Vagina (tissue), 2 donors: ENCODE results near the gene CACNG5. TPM values are rescaled to one million over a fixed set of nuclear protein-coding genes. Genes with fewer than 3 reads are reported as not detected.

ENCODE experiments used
- DNase-seq, 2 donors: peaks; one replicate each; pipeline ENCODE4 v3.0.0-alpha.2; 2017; ENCODE audit errors: extremely low spot score in 2 of 2
- H3K27ac ChIP-seq: fragments of 200-600 bp; sonication (generic); one replicate; pipeline ENCODE4 v1.5.1; 2019
- H3K27me3 ChIP-seq: fragments of 200-600 bp; sonication (generic); one replicate; pipeline ENCODE4 v1.5.1; 2019
- H3K36me3 ChIP-seq, 2 donors: fragments of 200-600 bp; sonication (generic); one replicate each; pipeline ENCODE4 v1.5.1; 2017 to 2019
- H3K4me1 ChIP-seq: fragments of 200-600 bp; sonication (generic); one replicate; pipeline ENCODE4 v1.5.1; 2019
- H3K4me3 ChIP-seq, 2 donors: fragments of 200-600 bp; sonication (generic); 1 replicate in 1 of 2; 2 replicates in 1 of 2; pipeline ENCODE4 v1.5.1; 2016 to 2019
- H3K9me3 ChIP-seq: fragments of 200-600 bp; sonication (generic); one replicate; pipeline ENCODE4 v1.5.1; 2019
- POLR2A ChIP-seq, 2 donors: fragments of 450-650 bp; IDR thresholded peaks; one replicate each; pipeline ENCODE4 v1.6.1; 2017; ENCODE audit warnings: antibody characterized with exemption in 2 of 2, mild to moderate bottlenecking in 2 of 2, moderate library complexity in 2 of 2
- POLR2AphosphoS5 ChIP-seq, 2 donors: sonication (generic); formaldehyde crosslinking; IDR thresholded peaks; one replicate each; pipeline ENCODE4 v1.9.0; 2017; ENCODE audit warnings: antibody characterized with exemption in 2 of 2, mild to moderate bottlenecking in 2 of 2, low read depth in 1 of 2; ENCODE audit not compliant: insufficient read depth in 1 of 2
- intact Hi-C: fragments of 100-400 bp; cut with DNase I; formaldehyde crosslinking; loops from one replicate; pipeline ENCODE4 v1.15.1; 2023
- total RNA-seq: library from RNA; depleted of rRNA; stranded (reverse); fragments of >200 nt; gene quantifications from one replicate; pipeline ENCODE4 v1.2.3, GENCODE V29; 2016
- TF ChIP-seq, protein P1 (sequence below), 3 experiments: fragments of 450-650 bp in 2 of 3; fragments of 200-600 bp in 1 of 3; sonication (generic) in 1 of 3; IDR thresholded peaks; one replicate each; pipeline ENCODE4 v1.5.1; 2017 to 2019; ENCODE audit warnings: antibody characterized with exemption in 3 of 3, mild to moderate bottlenecking in 2 of 3, moderate library complexity in 2 of 3

The CACNG5 gene
- total RNA-seq, 1 donor from 2014 or later: not detected

DNA sequence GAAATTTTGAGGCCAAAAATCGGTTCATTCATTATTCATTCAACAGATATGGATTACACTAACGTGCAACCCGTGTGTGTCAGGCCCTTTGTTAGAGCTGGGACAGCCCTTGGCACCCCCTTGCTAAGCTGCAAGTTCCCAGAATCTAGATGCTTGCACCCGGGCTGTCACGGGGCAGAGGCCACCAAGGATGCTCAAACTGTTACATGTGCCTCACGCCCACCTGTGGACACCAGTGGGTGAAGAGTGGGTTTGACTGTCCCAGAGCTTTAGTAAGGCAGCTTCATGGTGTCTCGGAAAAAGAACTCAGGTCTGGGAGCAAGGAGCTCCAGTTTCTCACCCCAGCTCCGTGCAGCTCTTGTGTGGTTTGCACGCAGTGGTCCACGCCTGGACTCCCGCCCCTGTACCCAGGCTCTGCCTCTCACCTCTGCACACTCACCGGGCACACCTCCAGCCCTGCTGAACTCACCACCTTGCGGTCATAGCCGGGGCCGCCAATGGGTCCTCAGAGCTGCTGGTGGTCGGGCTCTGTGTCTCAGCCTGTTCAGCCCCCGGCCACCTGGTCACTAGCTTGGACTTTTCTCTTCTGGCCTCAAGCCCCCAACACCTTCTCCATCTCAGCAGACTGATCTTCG lies 75.9 kb downstream of the CACNG5 start:
- TF ChIP-seq POLR2A (IDR thresholded peaks at IDR 0.05): no peak
- TF ChIP-seq, protein P1, sequence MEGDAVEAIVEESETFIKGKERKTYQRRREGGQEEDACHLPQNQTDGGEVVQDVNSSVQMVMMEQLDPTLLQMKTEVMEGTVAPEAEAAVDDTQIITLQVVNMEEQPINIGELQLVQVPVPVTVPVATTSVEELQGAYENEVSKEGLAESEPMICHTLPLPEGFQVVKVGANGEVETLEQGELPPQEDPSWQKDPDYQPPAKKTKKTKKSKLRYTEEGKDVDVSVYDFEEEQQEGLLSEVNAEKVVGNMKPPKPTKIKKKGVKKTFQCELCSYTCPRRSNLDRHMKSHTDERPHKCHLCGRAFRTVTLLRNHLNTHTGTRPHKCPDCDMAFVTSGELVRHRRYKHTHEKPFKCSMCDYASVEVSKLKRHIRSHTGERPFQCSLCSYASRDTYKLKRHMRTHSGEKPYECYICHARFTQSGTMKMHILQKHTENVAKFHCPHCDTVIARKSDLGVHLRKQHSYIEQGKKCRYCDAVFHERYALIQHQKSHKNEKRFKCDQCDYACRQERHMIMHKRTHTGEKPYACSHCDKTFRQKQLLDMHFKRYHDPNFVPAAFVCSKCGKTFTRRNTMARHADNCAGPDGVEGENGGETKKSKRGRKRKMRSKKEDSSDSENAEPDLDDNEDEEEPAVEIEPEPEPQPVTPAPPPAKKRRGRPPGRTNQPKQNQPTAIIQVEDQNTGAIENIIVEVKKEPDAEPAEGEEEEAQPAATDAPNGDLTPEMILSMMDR (IDR thresholded peaks at IDR 0.05): no peak
- no peak for TF ChIP-seq POLR2AphosphoS5 (IDR thresholded peaks at IDR 0.05; ENCODE audit: insufficient read depth in 1 of 2, low read depth in 1 of 2)
- intact Hi-C loops: no loop called here
- Histone ChIP-seq H3K9me3 (no peaks in the 10 kb centered on the region), H3K36me3 (no peaks in the 10 kb centered on the region), H3K27me3 (no peaks in the 10 kb centered on the region), H3K27ac (no peak overlapping the region), H3K4me1 (no peaks in the 10 kb centered on the region), H3K4me3 (no peak overlapping the region)
- no peak for DNase-seq

DNA sequence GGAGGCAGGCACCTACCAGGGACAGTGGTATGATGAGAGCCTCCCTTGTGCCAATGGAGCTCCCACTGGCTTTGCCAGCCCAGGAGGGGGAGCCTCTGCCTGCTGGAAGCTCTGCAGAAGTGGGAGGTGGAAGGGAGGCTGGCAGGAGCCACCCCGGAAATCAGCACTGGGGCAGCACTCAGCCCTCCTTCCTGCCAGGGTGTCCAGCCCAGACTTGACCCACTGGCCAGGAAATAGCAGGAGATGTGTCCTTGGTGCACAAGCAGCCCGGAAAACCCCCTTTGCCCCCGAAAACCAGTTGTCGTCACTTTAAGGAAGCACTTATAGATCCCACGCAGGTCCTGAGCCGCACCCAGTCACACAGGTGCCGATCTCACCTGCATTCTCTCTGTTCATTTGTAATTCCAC lies 80.3 kb downstream of the CACNG5 start:
- intact Hi-C loops: no loop called here
- Histone ChIP-seq H3K36me3 (no peaks in the 10 kb centered on the region), H3K27me3 (no peaks in the 10 kb centered on the region), H3K4me1 (no peaks in the 10 kb centered on the region), H3K27ac (no peak overlapping the region), H3K4me3 (no peak overlapping the region), H3K9me3 (no peaks in the 10 kb centered on the region)
- DNase-seq: no peak
- TF ChIP-seq POLR2AphosphoS5 (IDR thresholded peaks at IDR 0.05; ENCODE audit: insufficient read depth in 1 of 2, low read depth in 1 of 2): no peak
- TF ChIP-seq, protein P1 (IDR thresholded peaks at IDR 0.05): no peak
- TF ChIP-seq POLR2A (IDR thresholded peaks at IDR 0.05): no peak

DNA sequence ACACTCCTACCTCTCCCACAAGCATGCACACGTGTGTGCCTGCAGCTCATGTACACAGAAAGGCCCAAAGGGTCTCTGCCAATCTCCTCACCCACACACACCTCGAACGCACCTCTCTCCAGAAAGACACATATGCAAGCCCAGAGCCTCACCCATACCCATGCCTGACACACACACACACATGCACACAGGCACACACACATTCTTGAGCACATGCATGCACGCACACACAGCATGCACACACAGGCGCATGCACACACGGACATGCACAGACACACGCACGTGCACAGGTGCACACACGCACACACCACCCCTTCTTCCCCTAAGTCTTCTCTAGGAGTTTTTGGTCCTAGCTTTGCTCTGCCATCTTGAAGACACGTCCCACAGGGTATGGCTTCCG lies 80.9 kb downstream of the CACNG5 start:
- TF ChIP-seq POLR2A (IDR thresholded peaks at IDR 0.05) (no peak), POLR2AphosphoS5 (IDR thresholded peaks at IDR 0.05; ENCODE audit: insufficient read depth in 1 of 2, low read depth in 1 of 2) (no peak)
- TF ChIP-seq, protein P1 (IDR thresholded peaks at IDR 0.05): no peak
- Histone ChIP-seq H3K27ac (no peak overlapping the region), H3K4me1 (no peaks in the 10 kb centered on the region), H3K4me3 (no peak overlapping the region), H3K9me3 (no peaks in the 10 kb centered on the region), H3K27me3 (no peaks in the 10 kb centered on the region), H3K36me3 (no peaks in the 10 kb centered on the region)
- intact Hi-C loops: no loop called here
- no peak for DNase-seq

DNA sequence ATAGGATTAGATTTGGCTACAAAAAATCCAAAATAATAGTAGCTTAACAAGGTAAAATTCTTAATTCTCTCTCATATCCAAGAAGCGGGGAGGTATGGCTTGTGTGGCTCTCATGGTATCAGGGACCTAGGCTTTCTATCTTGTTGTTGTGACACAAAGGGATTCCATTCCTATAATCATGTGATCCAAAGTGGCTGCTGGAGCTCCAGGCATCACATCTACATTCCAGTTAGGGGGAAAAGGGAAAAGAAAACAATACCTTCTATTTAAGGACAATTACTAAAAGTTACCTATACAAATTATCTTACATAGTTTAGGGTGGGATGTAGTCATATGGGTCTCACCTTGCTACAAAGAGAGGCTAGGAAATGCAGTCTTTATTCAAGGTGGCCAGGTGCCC lies 82.0 kb downstream of the CACNG5 start:
- H3K9me3 ChIP-seq: no peaks in the 10 kb centered on the region
- no peak overlapping the region for H3K4me3 ChIP-seq
- H3K4me1 ChIP-seq: no peaks in the 10 kb centered on the region
- H3K27me3 ChIP-seq: no peaks in the 10 kb centered on the region
- TF ChIP-seq, protein P1 (IDR thresholded peaks at IDR 0.05): no peak
- TF ChIP-seq POLR2AphosphoS5 (IDR thresholded peaks at IDR 0.05; ENCODE audit: insufficient read depth in 1 of 2, low read depth in 1 of 2) (no peak), POLR2A (IDR thresholded peaks at IDR 0.05) (no peak)
- intact Hi-C loops: no loop called here
- no peak overlapping the region for H3K27ac ChIP-seq
- no peak for DNase-seq
- no peaks in the 10 kb centered on the region for H3K36me3 ChIP-seq

DNA sequence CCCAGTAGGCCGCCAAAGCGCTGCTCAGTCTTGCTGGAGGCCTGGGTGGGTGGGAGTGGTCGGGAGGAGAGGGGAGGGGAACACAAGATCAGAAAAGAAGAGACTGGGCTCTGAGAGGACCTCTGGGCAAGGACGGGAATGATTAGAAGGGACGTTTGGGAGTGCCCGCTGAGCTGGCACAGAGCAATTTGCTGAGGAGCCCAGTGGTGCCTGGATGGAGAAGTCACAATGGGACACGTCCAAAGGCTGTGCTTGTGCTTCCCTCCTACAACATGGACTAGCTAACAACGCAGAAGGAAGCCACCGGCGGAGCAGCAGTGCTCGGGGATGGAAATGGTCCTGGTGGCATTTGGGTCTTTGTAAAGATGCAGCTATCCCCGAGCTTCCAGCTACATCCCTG lies 84.0 kb downstream of the CACNG5 start:
- TF ChIP-seq POLR2A (IDR thresholded peaks at IDR 0.05) (no peak), POLR2AphosphoS5 (IDR thresholded peaks at IDR 0.05; ENCODE audit: insufficient read depth in 1 of 2, low read depth in 1 of 2) (no peak)
- TF ChIP-seq, protein P1 (IDR thresholded peaks at IDR 0.05): no peak
- Histone ChIP-seq H3K4me1 (no peaks in the 10 kb centered on the region), H3K27ac (no peak overlapping the region), H3K9me3 (no peaks in the 10 kb centered on the region), H3K36me3 (no peaks in the 10 kb centered on the region), H3K4me3 (no peak overlapping the region), H3K27me3 (no peaks in the 10 kb centered on the region)
- intact Hi-C loops: no loop called here
- no peak for DNase-seq
